ENCODE data around the gene ECT2L.

DNA sequence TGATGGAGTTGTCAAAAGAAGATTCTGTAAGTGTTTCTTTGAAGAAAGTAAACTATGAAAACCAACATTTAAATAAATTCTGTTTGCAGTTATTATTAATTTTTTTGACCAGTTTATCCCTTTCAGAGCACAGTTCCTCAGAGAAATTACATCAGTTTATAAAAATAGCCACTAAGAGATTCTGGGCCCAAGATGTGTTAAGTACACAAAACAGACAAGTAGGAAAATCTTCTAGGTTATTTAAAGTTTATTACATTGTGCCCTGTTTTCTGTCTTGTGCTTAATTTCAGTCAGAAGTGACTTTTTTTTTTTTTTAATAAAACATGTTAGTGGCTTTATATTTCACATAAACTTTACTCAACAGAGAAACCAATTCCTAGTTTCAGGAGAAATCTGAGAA lies 72.3 kb downstream of the ECT2L start:
- TF ChIP-seq CTCF (IDR thresholded peaks at IDR 0.05; ENCODE audit: low read length) (no peak), EZH2 (IDR thresholded peaks at IDR 0.05; ENCODE audit: borderline replicate concordance, low read length) (no peak)
